ENCODE results near the gene FHOD3.

Gene FHOD3

GRCh38 chr18:36454245-36454644 lies 156.7 kb downstream of the FHOD3 start:
- no peak for TF ChIP-seq Cebpa-rat (IDR thresholded peaks at IDR 0.05)
- no peaks in the 10 kb centered on the region for H3K27me3 ChIP-seq
- H3K27ac ChIP-seq, result no peak overlapping the region
- H3K36me3 ChIP-seq, result no peaks in the 10 kb centered on the region
- no peak overlapping the region for H3K9ac ChIP-seq
- H3K9me3 ChIP-seq, result no peaks in the 10 kb centered on the region
- H3K4me1 ChIP-seq, result peaks cover 18% of the 10 kb centered on the region
- H4K20me1 ChIP-seq, result no peaks in the 10 kb centered on the region
- no peak overlapping the region for H3K4me3 ChIP-seq
- no peak overlapping the region for H3K4me2 ChIP-seq

GRCh38 chr18:36454848-36455458 lies 157.4 kb downstream of the FHOD3 start:
- no peak for TF ChIP-seq Cebpa-rat (IDR thresholded peaks at IDR 0.05)
- H3K36me3 ChIP-seq, result no peaks in the 10 kb centered on the region
- H3K9me3 ChIP-seq, result no peaks in the 10 kb centered on the region
- no peak overlapping the region for H3K27ac ChIP-seq
- H3K4me1 ChIP-seq, result peaks cover 19% of the 10 kb centered on the region
- H3K4me3 ChIP-seq, result no peak overlapping the region
- no peaks in the 10 kb centered on the region for H4K20me1 ChIP-seq
- H3K9ac ChIP-seq, result no peak overlapping the region
- H3K4me2 ChIP-seq, result no peak overlapping the region
- H3K27me3 ChIP-seq, result no peaks in the 10 kb centered on the region

GRCh38 chr18:36455931-36456330 lies 158.4 kb downstream of the FHOD3 start:
- no peak overlapping the region for H3K4me2 ChIP-seq
- no peak for TF ChIP-seq Cebpa-rat (IDR thresholded peaks at IDR 0.05)
- no peaks in the 10 kb centered on the region for H4K20me1 ChIP-seq
- H3K36me3 ChIP-seq, result no peaks in the 10 kb centered on the region
- H3K27ac ChIP-seq, result no peak overlapping the region
- peaks cover 19% of the 10 kb centered on the region for H3K4me1 ChIP-seq
- no peak overlapping the region for H3K9ac ChIP-seq
- H3K4me3 ChIP-seq, result no peak overlapping the region
- H3K9me3 ChIP-seq, result no peaks in the 10 kb centered on the region
- no peaks in the 10 kb centered on the region for H3K27me3 ChIP-seq

GRCh38 chr18:36456622-36457021 lies 159.1 kb downstream of the FHOD3 start:
- no peaks in the 10 kb centered on the region for H4K20me1 ChIP-seq
- H3K4me3 ChIP-seq, result no peak overlapping the region
- no peak overlapping the region for H3K27ac ChIP-seq
- TF ChIP-seq Cebpa-rat (IDR thresholded peaks at IDR 0.05), result no peak
- H3K9me3 ChIP-seq, result no peaks in the 10 kb centered on the region
- no peak overlapping the region for H3K9ac ChIP-seq
- H3K4me1 ChIP-seq, result peaks cover 19% of the 10 kb centered on the region
- no peaks in the 10 kb centered on the region for H3K27me3 ChIP-seq
- no peaks in the 10 kb centered on the region for H3K36me3 ChIP-seq
- no peak overlapping the region for H3K4me2 ChIP-seq

GRCh38 chr18:36457683-36458082 lies 160.2 kb downstream of the FHOD3 start:
- no peak for TF ChIP-seq Cebpa-rat (IDR thresholded peaks at IDR 0.05)
- H3K9ac ChIP-seq, result no peak overlapping the region
- no peaks in the 10 kb centered on the region for H3K36me3 ChIP-seq
- H3K4me1 ChIP-seq, result peaks cover 25% of the 10 kb centered on the region
- peak overlapping the region; percentile 52 for H3K4me2 ChIP-seq
- no peaks in the 10 kb centered on the region for H4K20me1 ChIP-seq
- H3K27me3 ChIP-seq, result no peaks in the 10 kb centered on the region
- no peaks in the 10 kb centered on the region for H3K9me3 ChIP-seq
- no peak overlapping the region for H3K27ac ChIP-seq
- H3K4me3 ChIP-seq, result no peak overlapping the region

- Histone ChIP-seq H3K9ac (no peak overlapping the region), H4K20me1 (no peaks in the 10 kb centered on the region), H3K9me3 (no peaks in the 10 kb centered on the region), H3K4me1 (peaks cover 25% of the 10 kb centered on the region), H3K4me3 (no peak overlapping the region), H3K27me3 (no peaks in the 10 kb centered on the region), H3K4me2 (peak overlapping the region; percentile 52), H3K36me3 (no peaks in the 10 kb centered on the region), H3K27ac (no peak overlapping the region)
- TF ChIP-seq Cebpa-rat (IDR thresholded peaks at IDR 0.05), result no peak
Measured at GRCh38 chr18:36458306-36458705, 160.8 kb downstream of the FHOD3 start.

GRCh38 chr18:36459203-36459602 lies 161.7 kb downstream of the FHOD3 start:
- TF ChIP-seq Cebpa-rat (IDR thresholded peaks at IDR 0.05), result no peak
- Histone ChIP-seq H3K4me3 (no peak overlapping the region), H3K27me3 (no peaks in the 10 kb centered on the region), H3K9me3 (no peaks in the 10 kb centered on the region), H4K20me1 (no peaks in the 10 kb centered on the region), H3K36me3 (no peaks in the 10 kb centered on the region), H3K4me1 (peaks cover 25% of the 10 kb centered on the region), H3K4me2 (no peak overlapping the region), H3K9ac (no peak overlapping the region), H3K27ac (no peak overlapping the region)

GRCh38 chr18:36459786-36460185 lies 162.3 kb downstream of the FHOD3 start:
- TF ChIP-seq Cebpa-rat (IDR thresholded peaks at IDR 0.05), result no peak
- Histone ChIP-seq H3K27ac (no peak overlapping the region), H3K9ac (no peak overlapping the region), H4K20me1 (no peaks in the 10 kb centered on the region), H3K9me3 (no peaks in the 10 kb centered on the region), H3K4me3 (no peak overlapping the region), H3K4me2 (no peak overlapping the region), H3K36me3 (no peaks in the 10 kb centered on the region), H3K27me3 (no peaks in the 10 kb centered on the region), H3K4me1 (peaks cover 25% of the 10 kb centered on the region)

- H3K4me1 ChIP-seq, result peaks cover 25% of the 10 kb centered on the region
- no peaks in the 10 kb centered on the region for H3K36me3 ChIP-seq
- no peak for TF ChIP-seq Cebpa-rat (IDR thresholded peaks at IDR 0.05)
- no peak overlapping the region for H3K27ac ChIP-seq
- no peaks in the 10 kb centered on the region for H3K27me3 ChIP-seq
- H3K9ac ChIP-seq, result no peak overlapping the region
- H4K20me1 ChIP-seq, result no peaks in the 10 kb centered on the region
- no peak overlapping the region for H3K4me3 ChIP-seq
- H3K9me3 ChIP-seq, result no peaks in the 10 kb centered on the region
- H3K4me2 ChIP-seq, result no peak overlapping the region
Measured at GRCh38 chr18:36460324-36460850, 162.9 kb downstream of the FHOD3 start.

GRCh38 chr18:36460854-36461253 lies 163.3 kb downstream of the FHOD3 start:
- Histone ChIP-seq H3K27ac (no peak overlapping the region), H3K4me2 (no peak overlapping the region), H3K4me1 (peaks cover 25% of the 10 kb centered on the region)

More at GRCh38 chr18:36460854-36461253, 163.3 kb downstream of the FHOD3 start:
- Histone ChIP-seq H4K20me1 (no peaks in the 10 kb centered on the region), H3K36me3 (no peaks in the 10 kb centered on the region), H3K4me3 (no peak overlapping the region), H3K9ac (no peak overlapping the region), H3K9me3 (no peaks in the 10 kb centered on the region), H3K27me3 (no peaks in the 10 kb centered on the region)
- no peak for TF ChIP-seq Cebpa-rat (IDR thresholded peaks at IDR 0.05)

All from BLaER1 (cell line).